Stimulated activated CD4-positive, alpha-beta T cell treated with anti-CD3 and anti-CD28 coated beads, Interleukin-15, amount 100 ng/mL, for 24 hours (primary cell): ENCODE results near the gene CRABP2.

Experiments used
- DNase-seq: peaks from one replicate; pipeline ENCODE4 v3.0.0-alpha.2; 2020

The CRABP2 gene

GRCh38 chr1:156689035-156689952 is 16.1 kb downstream of the CRABP2 start:
- peak; percentile 82 for DNase-seq

GRCh38 chr1:156684227-156684782 is 21.1 kb downstream of the CRABP2 start:
- DNase-seq: peak; percentile 55

DNA sequence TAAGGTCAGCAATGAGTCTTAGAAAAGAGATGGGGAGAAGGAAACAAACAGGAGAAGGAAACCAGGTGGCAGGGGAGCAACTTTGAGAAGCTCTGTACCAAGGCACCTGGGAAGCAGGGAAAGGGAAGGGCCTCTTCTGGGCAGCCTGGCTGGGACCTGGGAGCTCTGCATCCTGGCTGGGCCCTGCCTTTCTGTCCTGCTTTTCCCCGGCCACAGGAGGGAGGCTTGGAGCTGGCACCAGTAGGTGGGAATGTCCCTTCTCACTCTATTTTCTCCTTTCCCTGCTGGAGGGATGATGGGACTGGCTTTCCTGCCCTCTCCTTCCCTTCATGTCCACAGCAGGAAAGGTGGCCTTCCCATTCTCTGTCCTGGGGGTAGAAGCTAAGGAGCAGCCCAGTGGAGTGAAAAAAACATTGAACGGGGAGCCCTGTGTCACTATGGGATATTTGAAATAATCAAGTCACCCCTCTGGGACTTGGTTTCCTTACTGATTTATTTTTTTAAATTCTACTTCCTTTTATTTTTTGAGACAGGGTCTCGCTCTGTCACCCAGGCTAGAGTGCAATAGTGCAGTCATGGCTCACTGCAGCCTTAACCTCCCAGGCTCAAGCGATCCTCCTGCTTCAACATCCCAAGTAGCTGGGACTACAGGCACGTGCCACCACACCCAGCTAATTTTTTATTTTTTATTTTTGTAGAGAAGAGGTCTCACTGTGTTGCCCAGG is 23.1 kb downstream of the CRABP2 start:
- DNase-seq: no peak

DNA sequence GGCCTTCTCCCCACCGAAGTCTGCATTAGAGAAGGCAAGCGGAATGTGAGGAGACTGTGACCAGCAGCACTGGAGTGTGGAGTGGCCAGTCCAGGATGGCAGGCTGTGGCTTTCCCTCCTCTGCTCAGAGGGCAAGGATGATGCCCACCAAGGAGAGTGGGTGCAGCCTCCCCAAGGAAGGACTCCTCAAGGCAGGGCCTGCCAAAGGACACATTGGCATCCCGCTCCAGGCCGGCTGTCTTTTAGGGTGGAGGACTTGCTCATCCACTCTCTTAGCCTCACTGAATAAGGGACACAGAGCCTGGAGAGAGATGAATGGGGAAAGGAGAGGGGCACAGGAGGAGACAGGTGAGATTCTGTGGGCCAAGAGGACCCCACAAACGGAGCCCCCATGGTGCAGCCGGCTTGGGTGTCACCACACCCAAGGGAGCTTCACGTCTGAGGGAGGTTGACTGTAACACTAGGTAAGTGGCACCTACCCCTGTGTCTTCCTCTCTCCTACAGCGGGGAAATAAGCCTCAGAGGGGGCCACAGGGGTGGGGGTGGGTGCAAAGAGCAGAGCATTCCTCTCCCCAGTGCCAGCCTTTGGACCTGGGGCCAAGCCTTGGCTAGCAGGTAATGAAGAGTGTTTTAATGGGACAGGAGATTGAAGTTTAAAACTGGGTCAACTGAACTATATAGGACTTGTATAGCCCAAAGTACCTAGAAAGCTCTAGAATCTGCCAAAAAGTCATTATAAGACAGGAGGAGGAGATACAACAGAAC is 24.0 kb downstream of the CRABP2 start:
- no peak for DNase-seq

- no peak for DNase-seq
Observed at GRCh38 chr1:156680056-156680455, 25.3 kb downstream of the CRABP2 start.

- DNase-seq: peak; percentile 33
Observed at GRCh38 chr1:156677616-156678596, 27.5 kb downstream of the CRABP2 start.

DNA sequence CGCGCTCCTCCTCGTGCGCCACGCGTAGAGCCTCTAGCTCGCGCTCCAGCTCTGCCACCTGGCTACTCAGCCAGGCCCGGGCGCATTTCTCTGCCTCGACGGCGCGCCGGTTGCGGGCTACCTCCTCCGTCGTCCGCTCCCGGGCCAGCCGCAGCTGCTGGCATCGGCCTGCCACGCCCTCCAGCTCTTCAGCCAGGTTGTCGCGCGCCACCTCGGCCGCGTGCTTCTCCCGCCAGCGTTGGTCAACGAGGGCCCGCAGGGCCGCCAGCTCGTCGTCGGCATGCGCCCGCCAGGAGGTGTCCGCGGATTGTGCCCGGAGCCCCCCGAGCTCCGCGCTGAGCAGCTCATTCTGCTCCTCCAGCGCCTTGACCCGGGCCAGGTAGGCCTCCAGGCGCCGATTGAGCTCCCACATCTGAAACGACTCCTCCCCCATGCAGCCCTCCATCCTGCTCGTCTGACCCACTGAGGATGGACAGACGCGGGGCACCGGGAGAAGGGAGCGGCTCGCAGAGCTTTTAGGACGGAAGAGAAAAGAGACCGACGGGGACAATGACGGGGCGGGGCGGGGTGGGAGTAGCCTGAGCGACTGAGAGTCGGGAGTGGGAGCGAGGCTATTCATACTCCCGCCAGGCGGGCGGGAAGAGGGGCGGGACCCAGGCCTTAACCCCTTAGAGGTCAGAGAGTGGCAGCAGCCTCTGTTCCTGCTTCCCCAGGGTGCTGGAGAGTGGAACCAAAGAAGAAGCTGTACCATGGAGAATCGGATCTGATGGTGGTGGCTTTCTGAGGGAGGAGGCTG is 28.4 kb downstream of the CRABP2 start, which contains the start of gene NES:
Gene NES, minus strand, starts transcription at position 588 of the 796 bp plus-strand sequence. Its CDS starts 143 bp downstream, at position 445.
- DNase-seq: no peak

DNA sequence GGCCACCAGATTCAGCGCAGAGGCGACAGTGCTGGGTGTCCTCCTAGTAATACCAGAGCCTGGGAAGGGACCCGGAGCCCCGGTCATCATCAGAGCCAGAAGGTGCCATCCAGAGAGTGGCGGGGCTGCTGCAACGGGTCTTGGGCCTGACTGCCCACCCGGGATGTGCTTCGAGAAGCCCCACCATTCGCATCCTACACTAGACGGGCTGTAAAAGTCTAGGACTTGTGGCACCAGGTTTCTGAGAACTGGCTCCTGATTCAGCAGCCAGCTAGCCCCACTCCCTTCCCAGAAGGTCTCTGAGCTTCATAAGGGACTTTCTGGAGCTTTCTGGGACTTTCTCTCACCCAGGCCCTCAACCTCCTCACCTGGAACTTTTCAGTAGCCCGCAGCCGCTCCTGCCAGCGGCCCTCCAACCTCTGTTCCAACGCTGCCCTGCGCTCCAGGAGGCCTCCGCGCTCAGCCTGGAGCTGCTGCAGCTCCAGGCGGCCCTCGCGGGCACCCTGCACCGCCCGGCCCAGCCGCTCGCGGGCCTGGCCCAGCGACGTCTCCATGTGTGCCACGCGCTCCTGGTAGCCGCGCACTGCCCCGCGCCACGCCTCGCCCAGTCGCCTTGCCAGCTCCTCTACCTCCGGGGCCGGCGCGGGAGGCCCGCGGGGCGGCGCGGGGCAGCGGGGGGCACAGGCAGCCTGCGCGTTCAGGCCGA is 29.1 kb downstream of the CRABP2 start:
- DNase-seq: no peak

- no peak for DNase-seq
Observed at GRCh38 chr1:156675210-156676113, 29.9 kb downstream of the CRABP2 start.

DNA sequence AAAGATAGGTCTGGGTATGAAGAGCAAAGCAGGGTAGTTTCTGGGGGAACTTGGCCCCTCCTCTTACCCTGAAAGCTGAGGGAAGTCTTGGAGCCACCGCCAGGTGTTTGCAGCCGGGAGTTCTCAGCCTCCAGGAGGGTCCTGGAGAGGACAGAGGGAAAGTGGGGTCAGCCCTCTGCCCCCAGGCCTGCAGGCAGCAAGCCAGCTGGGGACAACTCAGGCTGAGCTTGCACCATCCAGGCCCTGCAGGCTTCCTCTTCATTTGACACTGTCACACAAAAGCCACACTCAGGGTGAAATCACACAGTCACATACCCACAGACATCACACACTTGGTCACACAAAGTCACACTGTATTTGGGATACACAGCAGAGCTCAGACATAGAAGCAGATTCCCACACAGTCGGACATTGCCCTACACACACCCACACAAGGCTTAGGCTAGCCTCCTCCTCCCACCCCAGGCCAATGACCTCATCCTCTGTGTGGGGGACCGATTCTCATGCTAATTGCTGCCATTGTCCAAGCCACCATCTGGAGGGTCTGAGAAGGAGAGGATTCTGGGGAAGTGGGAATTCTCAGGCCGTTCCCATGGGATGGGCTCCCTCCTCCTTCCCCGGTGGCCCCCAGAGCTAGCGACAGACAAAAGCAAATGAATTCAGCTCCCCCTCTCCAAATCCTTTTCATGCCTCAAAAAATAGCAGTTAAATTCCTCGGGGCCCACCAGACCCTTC is 31.8 kb downstream of the CRABP2 start:
- no peak for DNase-seq

DNA sequence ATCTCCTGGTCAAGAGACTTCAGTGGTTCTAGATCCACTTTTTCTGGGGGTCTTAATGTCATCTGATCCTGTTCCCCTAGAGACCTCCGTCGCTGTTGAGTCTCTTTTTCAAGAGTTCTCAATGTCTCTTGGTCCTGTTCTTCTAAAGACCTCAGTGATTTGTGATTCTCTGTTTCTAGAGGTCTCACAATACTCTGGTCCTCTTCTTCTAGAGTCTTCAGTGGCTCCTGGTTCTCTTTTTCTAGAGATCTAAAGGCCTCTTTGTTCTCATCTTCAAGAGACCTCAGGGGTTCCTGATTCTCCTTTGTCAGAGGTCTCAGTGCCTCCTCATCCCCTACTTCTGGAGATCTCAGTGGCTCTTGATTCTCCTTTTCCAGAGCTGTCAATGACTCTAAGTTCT is 33.6 kb downstream of the CRABP2 start:
- no peak for DNase-seq

DNA sequence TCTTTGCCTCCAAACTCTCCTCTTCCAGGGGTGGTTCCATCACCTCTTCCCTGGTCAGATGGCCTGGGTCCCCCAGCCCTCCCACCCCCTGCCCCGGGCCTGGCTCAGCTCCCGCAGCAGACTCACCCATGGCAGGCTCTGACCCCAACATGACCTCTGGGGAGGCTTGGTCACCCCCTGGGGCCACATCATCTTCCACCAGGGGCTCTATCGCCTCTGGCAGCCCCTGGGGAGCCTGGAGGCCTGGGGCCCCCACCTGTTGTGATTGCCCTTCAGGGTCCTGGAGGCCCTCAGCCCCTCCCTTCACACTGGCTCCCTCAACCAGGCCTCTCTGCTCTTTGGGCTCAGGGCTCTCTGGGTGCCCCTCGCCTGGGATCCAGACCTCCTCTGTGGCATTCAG is 34.6 kb downstream of the CRABP2 start:
- no peak for DNase-seq

GRCh38 chr1:156670359-156670758 is 35.0 kb downstream of the CRABP2 start:
- DNase-seq: no peak

DNA sequence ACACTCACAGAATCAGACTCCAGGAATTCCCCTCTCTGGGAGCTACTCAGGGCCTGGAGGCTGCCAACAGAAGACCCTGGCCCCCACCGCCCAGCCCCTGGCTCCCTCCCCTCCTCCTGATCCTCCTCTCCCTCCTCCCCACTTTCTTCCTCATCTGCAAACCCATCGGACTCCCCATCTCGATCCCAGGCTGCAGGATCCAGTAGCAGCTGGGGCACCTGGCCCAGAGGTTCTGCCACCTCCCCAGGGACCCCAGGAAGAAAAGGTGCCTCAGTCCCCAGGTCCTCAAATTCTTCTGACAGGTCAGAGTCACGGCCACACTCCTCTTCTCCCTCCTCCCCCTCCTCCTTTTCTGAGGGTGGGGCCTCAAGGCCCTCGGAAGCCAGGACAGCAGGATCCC is 35.6 kb downstream of the CRABP2 start:
- no peak for DNase-seq

GRCh38 chr1:156668801-156669637 is 36.4 kb downstream of the CRABP2 start:
- DNase-seq: no peak

DNA sequence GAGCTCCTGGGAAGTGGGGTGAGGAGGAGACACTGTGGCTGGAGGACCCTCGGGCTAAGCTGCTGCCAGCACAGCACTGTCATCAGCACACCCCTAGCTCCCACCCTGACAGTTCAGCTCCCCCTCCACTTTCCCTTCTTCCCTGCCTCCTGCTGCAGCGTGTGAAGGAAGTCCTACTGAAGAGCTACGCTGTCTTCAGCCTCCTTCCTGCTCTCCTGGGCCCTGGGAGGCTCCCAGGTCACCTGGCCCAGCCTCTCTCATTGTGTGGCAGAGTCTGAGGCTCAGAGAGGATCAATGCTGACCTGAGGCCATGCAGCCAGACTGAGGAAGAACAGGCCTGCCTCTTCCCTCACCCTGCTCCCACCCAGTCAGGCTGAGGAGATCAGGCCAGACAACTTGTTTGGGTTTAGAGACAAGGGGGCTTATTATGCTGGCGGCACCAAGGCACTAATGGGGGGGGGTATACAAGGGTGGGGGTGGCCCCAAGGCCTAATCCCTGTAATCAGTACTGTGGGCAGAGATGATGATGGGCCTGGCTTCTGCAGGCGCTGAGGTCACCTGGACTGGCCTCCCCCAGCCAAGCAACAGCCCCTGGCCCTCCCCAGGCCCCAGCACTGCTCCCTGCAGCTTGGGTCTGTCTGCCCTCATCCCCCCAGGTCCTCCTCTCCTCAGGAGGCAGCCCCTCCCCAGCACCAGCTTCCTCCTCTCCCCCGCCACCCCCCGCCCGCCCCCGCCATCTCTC is 37.2 kb downstream of the CRABP2 start:
- no peak for DNase-seq

DNA sequence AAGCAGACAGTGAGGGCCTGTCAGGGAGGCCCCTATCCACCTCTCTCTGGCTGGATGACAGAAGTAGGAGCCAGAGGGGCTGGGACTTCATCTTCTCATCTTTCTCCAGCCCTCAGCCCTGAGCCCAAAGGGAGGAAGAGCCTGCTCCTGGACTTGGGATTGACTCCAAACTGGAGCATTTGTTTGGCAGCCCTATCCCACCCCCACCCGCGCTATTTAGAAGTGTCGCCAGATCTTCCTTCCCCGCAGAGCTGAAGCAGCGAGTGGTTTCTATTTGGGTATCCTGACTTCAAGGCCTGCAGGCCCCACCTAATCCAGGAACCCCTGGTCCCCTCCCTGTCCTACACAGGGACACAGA is 37.8 kb downstream of the CRABP2 start:
- no peak for DNase-seq
